Neural progenitor cell (in vitro differentiated cells): Measurements from ENCODE around the gene NSUN4. TPM values are rescaled to one million over a fixed set of nuclear protein-coding genes. Genes with fewer than 3 reads are reported as not detected.

Experiments used
- DNase-seq: peaks from one replicate; pipeline ENCODE4 v3.0.0-alpha.2; 2016; ENCODE audit warnings: low spot score
- H2AFZ ChIP-seq: fragments of 200-600 bp; sonication (generic); replicated peaks from 2 replicates; pipeline ENCODE4 v1.6.1; 2016; ENCODE audit warnings: antibody characterized with exemption
- H3F3A ChIP-seq: fragments of 200-600 bp; sonication (generic); 2 replicates; pipeline ENCODE4 v1.6.1; 2016; ENCODE audit warnings: antibody characterized with exemption, low read depth
- H3K27ac ChIP-seq: fragments of 200-600 bp; sonication (generic); 2 replicates; pipeline ENCODE4 v1.5.1; 2016; ENCODE audit warnings: mild to moderate bottlenecking
- H3K27me3 ChIP-seq: fragments of 200-600 bp; sonication (generic); 2 replicates; pipeline ENCODE4 v1.6.1; 2016; ENCODE audit warnings: mild to moderate bottlenecking, moderate library complexity
- H3K36me3 ChIP-seq: fragments of 200-600 bp; sonication (generic); 2 replicates; pipeline ENCODE4 v1.5.1; 2016
- H3K4me1 ChIP-seq: fragments of 200-600 bp; sonication (generic); 2 replicates; pipeline ENCODE4 v1.6.1; 2016; ENCODE audit warnings: mixed run types
- H3K4me2 ChIP-seq: fragments of 200-600 bp; sonication (generic); 2 replicates; pipeline ENCODE4 v1.6.1; 2016
- H3K4me3 ChIP-seq: fragments of 200-600 bp; sonication (generic); 2 replicates; pipeline ENCODE4 v1.5.1; 2016
- H3K79me2 ChIP-seq: fragments of 200-600 bp; sonication (generic); 2 replicates; pipeline ENCODE4 v1.6.1; 2016; ENCODE audit warnings: low read depth
- H3K9ac ChIP-seq: fragments of 200-600 bp; sonication (generic); 2 replicates; pipeline ENCODE4 v1.6.1; 2016
- H3K9me3 ChIP-seq: fragments of 200-600 bp; sonication (generic); 2 replicates; pipeline ENCODE4 v1.5.1; 2016; ENCODE audit warnings: low read depth
- H4K20me1 ChIP-seq: fragments of 200-600 bp; sonication (generic); 2 replicates; pipeline ENCODE4 v1.6.1; 2016; ENCODE audit warnings: low read depth
- H3K27ac Mint-ChIP-seq: 3 replicates; pipeline ENCODE4 v1.8.0; 2021; ENCODE audit warnings: mixed read lengths
- H3K27me3 Mint-ChIP-seq: 2 replicates; pipeline ENCODE4 v1.8.0; 2022; ENCODE audit warnings: low read depth, mild to moderate bottlenecking, inconsistent platforms, moderate library complexity, mixed read lengths; ENCODE audit not compliant: insufficient read depth
- H3K36me3 Mint-ChIP-seq: 3 replicates; pipeline ENCODE4 v1.8.0; 2021; ENCODE audit warnings: mixed read lengths
- H3K4me1 Mint-ChIP-seq: 3 replicates; pipeline ENCODE4 v1.8.0; 2021; ENCODE audit warnings: mixed read lengths
- H3K4me3 Mint-ChIP-seq: 3 replicates; pipeline ENCODE4 v1.8.0; 2021; ENCODE audit warnings: mild to moderate bottlenecking, moderate library complexity, mixed read lengths
- H3K9me3 Mint-ChIP-seq: 3 replicates; pipeline ENCODE4 v1.8.0; 2020; ENCODE audit warnings: mixed read lengths
- EZH2 ChIP-seq: fragments of 200-600 bp; sonication (generic); IDR thresholded peaks from 2 replicates; pipeline ENCODE4 v1.6.1; 2017; ENCODE audit warnings: antibody characterized with exemption, mild to moderate bottlenecking, moderate library complexity
- EZH2phosphoT487 ChIP-seq: fragments of 200-600 bp; sonication (generic); IDR thresholded peaks from 2 replicates; pipeline ENCODE4 v1.6.1; 2017; ENCODE audit warnings: antibody characterized with exemption
- total RNA-seq: library from RNA; depleted of rRNA; stranded (reverse); fragments of >200 nt; gene quantifications from 2 replicates; pipeline ENCODE4 v1.2.3, GENCODE V29; 2015; ENCODE audit warnings: low replicate concordance
- TF ChIP-seq, protein P1 (sequence below): fragments of 200-600 bp; sonication (generic); IDR thresholded peaks from 2 replicates; pipeline ENCODE4 v1.5.1; 2017; ENCODE audit warnings: antibody characterized with exemption, mild to moderate bottlenecking

Gene NSUN4
- total RNA-seq, 1 donor from 2014 or later: 12.4 TPM

DNA sequence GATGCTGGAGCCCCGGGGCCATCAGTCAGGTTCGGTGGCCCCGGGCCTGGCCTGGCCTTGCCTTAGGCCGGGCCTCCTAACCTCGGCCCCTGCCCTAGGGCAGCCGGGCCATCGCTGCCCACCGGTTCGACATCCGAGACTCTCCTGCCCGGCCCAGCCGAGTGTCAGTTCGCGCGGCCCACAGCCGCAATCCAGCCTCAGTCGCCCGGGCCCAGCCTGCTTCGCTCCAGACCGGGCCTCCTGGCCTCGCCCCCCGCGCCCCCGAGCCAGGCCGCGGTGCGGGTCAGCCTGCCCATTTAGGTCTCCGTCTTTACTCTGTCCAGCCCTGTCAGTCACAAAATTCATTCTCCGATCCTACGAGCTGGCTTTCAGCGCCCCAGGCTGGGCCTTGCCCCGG is 38.0 kb upstream of the NSUN4 start:
- peaks cover 94% of the 10 kb centered on the region for H3K79me2 ChIP-seq
- Mint-ChIP-seq H3K36me3 (peaks cover 13% of the 10 kb centered on the region), H3K4me1 (peaks cover 37% of the 10 kb centered on the region), H3K27me3 (peaks cover 5% of the 10 kb centered on the region), H3K9me3 (no peaks in the 10 kb centered on the region), H3K27ac (peak overlapping the region; percentile 96), H3K4me3 (peak overlapping the region; percentile 100)
- TF ChIP-seq EZH2 (peak; percentile 44), EZH2phosphoT487 (no peak)
- TF ChIP-seq, protein P1, sequence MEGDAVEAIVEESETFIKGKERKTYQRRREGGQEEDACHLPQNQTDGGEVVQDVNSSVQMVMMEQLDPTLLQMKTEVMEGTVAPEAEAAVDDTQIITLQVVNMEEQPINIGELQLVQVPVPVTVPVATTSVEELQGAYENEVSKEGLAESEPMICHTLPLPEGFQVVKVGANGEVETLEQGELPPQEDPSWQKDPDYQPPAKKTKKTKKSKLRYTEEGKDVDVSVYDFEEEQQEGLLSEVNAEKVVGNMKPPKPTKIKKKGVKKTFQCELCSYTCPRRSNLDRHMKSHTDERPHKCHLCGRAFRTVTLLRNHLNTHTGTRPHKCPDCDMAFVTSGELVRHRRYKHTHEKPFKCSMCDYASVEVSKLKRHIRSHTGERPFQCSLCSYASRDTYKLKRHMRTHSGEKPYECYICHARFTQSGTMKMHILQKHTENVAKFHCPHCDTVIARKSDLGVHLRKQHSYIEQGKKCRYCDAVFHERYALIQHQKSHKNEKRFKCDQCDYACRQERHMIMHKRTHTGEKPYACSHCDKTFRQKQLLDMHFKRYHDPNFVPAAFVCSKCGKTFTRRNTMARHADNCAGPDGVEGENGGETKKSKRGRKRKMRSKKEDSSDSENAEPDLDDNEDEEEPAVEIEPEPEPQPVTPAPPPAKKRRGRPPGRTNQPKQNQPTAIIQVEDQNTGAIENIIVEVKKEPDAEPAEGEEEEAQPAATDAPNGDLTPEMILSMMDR: no peak
- peaks cover 40% of the 10 kb centered on the region for H4K20me1 ChIP-seq
- H3K9ac ChIP-seq: peak overlapping the region; percentile 90
- H3K27ac ChIP-seq: peak overlapping the region; percentile 97
- H3K4me1 ChIP-seq: peaks cover 26% of the 10 kb centered on the region
- H3K9me3 ChIP-seq: no peaks in the 10 kb centered on the region
- no peak overlapping the region for H2AFZ ChIP-seq
- H3K27me3 ChIP-seq: no peaks in the 10 kb centered on the region
- DNase-seq: peak; percentile 60
- peaks cover 5% of the 10 kb centered on the region for H3K36me3 ChIP-seq
- H3K4me2 ChIP-seq: peak overlapping the region; percentile 89
- peaks cover 27% of the 10 kb centered on the region for H3F3A ChIP-seq
- H3K4me3 ChIP-seq: peak overlapping the region; percentile 81

DNA sequence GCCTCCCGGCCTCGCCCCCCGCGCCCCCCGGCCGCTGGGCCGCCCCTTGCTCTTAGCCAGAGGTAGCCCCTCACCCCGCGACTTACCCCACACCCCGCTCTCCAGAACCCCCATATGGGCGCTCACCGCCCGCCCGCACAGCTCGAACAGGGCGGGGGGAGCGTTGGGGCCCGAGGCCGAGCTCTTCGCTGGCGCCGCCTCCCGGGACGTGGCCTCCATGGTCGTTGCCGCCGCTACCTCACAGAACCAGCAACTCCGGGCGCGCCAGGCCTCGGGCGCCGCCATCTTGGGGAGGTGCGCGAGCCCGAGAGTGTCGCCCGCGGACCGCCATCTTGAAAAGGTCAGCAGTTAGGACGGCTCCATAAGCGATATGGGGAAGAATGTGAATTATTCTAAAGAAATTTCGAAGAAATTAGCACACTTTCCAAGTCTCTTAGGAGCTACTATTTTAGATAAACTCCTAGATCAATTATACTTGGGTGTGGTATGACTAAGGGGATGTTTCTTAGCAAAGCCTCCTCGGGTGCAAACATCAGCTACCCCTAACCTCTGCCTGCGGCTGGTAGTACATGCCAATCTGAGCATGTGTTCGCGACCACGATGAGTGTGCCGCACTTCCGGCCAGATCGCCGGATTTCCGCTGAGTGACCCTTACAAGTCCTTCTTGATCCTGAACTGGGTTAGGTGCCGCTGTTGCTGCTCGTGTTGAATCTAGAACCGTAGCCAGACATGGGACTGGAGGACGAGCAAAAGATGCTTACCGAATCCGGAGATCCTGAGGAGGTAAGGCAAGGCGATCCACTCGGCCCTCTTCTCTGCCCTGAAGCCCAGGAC is 37.4 kb upstream of the NSUN4 start, which contains the start of the genes LRRC41 and UQCRH:
LRRC41 (minus strand) TSS at position 579 of the 834 bp plus-strand sequence; CDS start at position 285, 294 bp downstream.
UQCRH (plus strand) TSS at position 661 of the 834 bp plus-strand sequence; CDS start at position 730, 69 bp downstream.
- Mint-ChIP-seq H3K9me3 (no peaks in the 10 kb centered on the region), H3K27ac (peak within 1 kb of the TSS; percentile 100), H3K4me3 (peak within 1 kb of the TSS; percentile 100), H3K4me1 (peaks cover 37% of the 10 kb centered on the region), H3K27me3 (peaks cover 5% of the 10 kb centered on the region), H3K36me3 (peaks cover 8% of the 10 kb centered on the region)
- Histone ChIP-seq H3K27me3 (no peaks in the 10 kb centered on the region), H3K4me3 (peak within 1 kb of the TSS; percentile 81), H3K9ac (peak within 1 kb of the TSS; percentile 90), H4K20me1 (peaks cover 46% of the 10 kb centered on the region), H3K4me2 (peak within 1 kb of the TSS; percentile 89), H3K36me3 (no peaks in the 10 kb centered on the region), H3K27ac (peak within 1 kb of the TSS; percentile 97), H3F3A (peaks cover 27% of the 10 kb centered on the region), H2AFZ (peak within 1 kb of the TSS; percentile 83), H3K4me1 (peaks cover 26% of the 10 kb centered on the region), H3K79me2 (peaks cover 95% of the 10 kb centered on the region), H3K9me3 (no peaks in the 10 kb centered on the region)
- TF ChIP-seq, protein P1: peak; percentile 33
- TF ChIP-seq EZH2phosphoT487 (no peak), EZH2 (peak; percentile 9)
- DNase-seq: peak; percentile 98

DNA sequence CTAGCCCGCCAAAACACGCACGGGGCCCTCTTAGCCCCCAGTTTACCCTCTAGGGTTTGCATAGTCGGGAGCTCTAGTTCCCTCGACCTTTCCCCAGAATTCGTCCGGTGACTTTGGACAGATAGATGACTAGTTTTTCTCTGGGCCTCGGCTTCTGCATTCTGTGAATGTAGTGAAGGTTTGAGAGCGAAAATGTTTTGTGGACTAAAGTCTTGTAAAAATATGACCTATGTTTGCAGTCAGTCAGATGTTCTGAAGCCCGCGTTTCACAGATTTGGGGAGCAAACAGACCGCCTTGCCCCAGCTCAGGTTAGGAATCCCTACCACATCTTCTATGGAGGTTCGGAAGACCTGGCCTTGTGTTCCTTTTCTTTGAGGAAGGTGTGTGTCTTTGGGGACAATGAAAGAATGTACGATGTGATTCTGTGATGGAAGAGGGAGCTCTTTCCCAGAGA is 36.7 kb upstream of the NSUN4 start:
- Histone ChIP-seq H3K9me3 (no peaks in the 10 kb centered on the region), H3K4me3 (peak overlapping the region; percentile 81), H4K20me1 (peaks cover 49% of the 10 kb centered on the region), H3K4me1 (peaks cover 26% of the 10 kb centered on the region), H3F3A (peaks cover 27% of the 10 kb centered on the region), H3K36me3 (peaks cover 2% of the 10 kb centered on the region), H3K27me3 (no peaks in the 10 kb centered on the region), H3K9ac (peak overlapping the region; percentile 90), H3K4me2 (peak overlapping the region; percentile 89), H2AFZ (no peak overlapping the region), H3K79me2 (peaks cover 95% of the 10 kb centered on the region), H3K27ac (peak overlapping the region; percentile 97)
- peaks cover 10% of the 10 kb centered on the region for H3K36me3 Mint-ChIP-seq
- TF ChIP-seq EZH2phosphoT487: no peak
- TF ChIP-seq, protein P1: no peak
- no peak for TF ChIP-seq EZH2
- no peak for DNase-seq
- H3K4me3 Mint-ChIP-seq: peak overlapping the region; percentile 100
- peaks cover 32% of the 10 kb centered on the region for H3K4me1 Mint-ChIP-seq
- H3K27me3 Mint-ChIP-seq: peaks cover 5% of the 10 kb centered on the region
- H3K9me3 Mint-ChIP-seq: no peaks in the 10 kb centered on the region
- peak overlapping the region; percentile 100 for H3K27ac Mint-ChIP-seq
